Stimulated activated CD4-positive, alpha-beta T cell treated with anti-CD3 and anti-CD28 coated beads, Interleukin-1b, Interleukin-23, amount 100 ng/mL, for 1 hour (primary cell): ENCODE data around the gene CHN2.

Experiments used
- DNase-seq, 2 donors: peaks; one replicate each; pipeline ENCODE4 v3.0.0-alpha.2; 2020; ENCODE audit warnings: low read depth in 2 of 2

CHN2 gene

DNA sequence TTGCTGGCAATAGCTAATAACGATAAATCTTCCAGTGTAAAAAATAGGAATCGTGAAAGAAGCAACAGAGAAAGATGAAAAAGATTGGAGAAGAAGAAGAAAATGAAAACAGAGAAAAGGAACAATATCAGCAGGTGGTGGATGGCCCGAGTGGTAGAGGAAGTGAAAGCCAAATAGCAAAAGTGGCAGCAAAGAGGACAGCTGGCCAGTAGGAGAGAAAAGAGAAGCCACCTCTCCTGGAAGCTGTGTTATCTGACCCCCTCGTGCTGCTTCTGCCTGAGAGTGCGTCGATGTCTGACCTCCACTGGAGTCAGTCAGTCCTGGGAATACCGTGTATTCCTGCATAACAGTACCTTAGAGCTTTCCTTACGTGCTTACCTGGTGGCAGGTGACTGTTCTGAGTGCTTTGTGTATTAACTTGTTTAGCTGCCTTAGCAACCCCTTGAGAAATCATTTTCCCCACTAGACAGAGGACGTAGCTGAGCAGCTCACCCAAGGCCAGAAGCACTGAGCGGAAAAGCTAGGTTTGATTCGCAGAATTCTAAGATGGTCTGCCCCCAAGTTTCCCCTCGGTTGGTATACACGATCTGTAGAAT, 88.3 kb downstream of the CHN2 start:
- no peak for DNase-seq

DNA sequence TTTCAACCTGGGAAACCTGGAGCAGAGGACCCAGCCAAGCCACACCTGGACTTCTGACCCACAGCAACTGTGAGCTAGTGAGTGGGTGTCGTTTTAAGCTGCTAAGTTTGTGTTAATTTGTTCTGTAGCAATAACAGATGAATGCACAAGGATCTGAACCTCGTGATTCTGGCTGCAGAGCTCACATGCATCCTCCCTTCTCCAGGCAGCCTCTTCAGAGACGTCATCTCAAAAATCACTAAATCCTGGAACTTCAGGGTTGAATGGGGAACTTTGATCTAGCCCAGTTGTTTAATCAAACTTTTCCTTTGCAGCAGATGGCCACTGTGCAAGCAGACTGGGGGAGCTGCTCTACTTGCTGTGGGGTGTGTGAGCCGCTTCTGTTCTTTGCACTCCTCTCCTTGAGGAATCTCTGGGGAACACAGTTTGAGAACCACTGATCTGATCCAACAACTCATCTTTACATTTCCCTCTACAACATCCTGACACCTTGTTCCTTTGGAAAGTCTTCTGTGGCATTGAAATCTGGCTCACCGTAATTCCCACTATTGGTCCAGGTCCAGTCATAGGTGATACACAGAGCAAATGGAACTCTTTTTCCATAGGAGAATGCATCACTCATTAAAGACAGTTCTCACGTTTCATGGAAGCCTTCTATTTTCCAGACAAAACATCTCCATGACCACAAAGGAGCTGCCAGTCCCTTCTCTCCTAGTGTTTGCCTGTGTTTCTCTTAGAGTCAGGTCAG, 90.3 kb downstream of the CHN2 start:
- no peak for DNase-seq

DNA sequence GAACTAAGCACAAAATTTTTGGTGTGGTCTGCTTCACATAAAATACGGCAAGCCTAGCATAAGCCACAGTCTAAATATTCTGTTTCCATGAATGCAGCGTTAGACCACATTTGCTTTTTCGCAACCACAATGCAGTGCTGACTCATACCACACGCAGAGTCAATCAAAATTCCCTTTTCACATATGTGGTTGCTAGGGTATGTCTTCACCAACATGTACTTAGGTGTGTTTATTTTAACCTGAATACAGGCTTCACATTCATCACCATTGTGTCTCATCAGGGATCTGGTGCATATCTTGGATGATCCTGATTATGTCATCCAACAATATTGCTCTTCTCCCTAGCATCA, 90.8 kb downstream of the CHN2 start:
- no peak for DNase-seq

DNA sequence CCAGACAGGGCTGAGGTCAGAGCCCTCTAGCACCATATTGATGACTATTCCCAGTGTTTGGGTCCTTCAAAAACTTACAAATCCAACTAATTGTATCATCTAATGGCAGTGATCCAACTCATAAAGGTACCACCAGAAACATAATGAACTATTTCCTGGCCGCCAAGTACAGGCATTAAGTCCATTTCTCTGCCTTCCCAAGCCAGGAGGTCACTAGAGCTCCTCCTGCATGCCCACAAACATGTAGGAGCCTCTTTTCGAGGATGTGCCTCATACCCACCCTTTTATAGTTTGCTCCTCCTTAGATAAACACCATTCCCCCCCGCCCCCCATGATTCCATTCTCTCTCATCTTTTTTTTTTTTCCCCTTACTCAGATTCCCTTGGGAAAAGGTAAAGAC, 91.3 kb downstream of the CHN2 start:
- DNase-seq = no peak

DNA sequence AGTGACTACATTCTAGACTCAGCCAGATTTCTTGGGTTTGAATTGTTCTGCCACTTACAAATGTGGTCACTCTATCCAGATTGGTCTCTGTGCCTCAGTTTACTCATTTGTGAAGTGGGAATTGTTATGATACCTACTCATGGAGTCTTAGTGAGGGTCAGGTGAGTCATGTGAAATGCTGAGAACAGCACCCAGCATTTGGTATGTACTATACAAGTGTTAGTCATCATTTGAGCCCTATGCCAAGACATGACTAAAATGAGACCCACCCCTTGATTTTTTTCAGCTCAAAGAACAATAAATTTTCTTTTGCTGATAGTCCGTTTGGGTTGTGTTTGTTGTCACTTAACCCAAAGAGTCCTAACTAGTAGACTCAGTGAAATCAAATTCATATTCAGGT, 92.8 kb downstream of the CHN2 start:
- no peak for DNase-seq

DNA sequence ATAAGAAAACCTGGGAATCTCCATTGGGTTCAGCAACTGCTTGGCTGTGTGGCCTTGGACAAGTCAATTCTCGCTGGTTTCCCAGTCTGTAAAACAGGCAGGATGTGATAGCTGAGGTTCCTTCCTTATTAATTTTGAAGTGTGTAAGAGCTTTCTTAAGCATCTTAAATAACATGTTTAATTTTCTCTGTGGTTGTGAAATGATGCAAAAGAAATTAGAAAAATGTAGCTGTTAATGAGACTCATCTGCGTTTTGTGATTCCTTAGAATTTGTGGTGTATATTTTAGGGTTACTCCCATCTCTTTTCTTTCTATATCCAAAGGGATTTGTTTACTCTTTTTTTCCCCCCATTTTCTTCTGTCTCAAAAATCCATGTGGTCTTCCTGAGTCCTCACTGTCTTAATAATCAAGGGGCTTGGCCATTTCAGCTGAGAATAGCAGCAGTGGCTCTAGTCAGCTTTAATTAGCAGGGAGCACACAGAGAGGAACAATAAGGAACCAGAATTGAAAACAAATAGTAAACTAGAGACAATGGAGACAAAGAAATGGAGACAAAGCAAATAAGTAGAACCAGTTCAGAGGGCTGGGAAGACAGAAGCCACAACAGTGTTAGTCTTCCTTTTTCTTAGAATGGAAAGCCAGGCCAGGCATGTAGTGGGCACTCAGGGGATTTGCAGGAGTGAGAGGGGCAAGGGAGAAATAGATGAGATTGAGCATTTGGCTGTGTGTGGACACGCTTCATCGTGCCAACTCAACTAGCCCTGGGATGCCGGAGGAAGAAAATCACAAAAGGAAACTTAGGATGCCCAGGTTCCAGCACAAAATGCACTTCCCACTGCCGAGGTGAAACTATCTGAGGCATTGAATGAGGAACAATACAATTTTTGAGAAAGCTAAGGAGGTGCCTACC, 93.9 kb downstream of the CHN2 start:
- no peak for DNase-seq

- no peak for DNase-seq
Measured at GRCh38 chr7:29289156-29290021, 94.8 kb downstream of the CHN2 start.

DNA sequence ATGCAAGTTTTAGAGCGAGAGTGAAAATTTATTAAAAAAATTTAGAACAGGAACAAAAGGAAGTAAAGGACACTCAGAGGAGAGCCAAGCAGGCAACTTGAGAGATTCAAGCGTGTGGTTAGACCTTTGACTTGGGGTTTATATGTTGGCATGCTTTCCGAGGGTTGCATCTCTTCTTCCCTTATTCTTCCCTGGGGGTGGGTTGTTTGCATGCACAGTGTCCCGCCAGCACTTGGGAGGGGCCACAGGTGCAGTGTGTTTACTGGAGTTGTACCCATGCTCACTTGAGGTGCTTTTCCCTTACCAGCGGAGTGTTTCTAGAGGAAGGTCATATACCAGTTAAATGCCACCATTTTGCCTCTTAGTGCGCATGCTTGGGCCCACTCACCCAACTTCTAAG, 96.3 kb downstream of the CHN2 start:
- no peak for DNase-seq

GRCh38 chr7:29291723-29292618, 97.4 kb downstream of the CHN2 start:
- DNase-seq = no peak

GRCh38 chr7:29292886-29293658, 98.5 kb downstream of the CHN2 start:
- DNase-seq = no peak

GRCh38 chr7:29296421-29296820, 101.8 kb downstream of the CHN2 start:
- DNase-seq = no peak

- DNase-seq = no peak
Measured at GRCh38 chr7:29297194-29297890, 102.8 kb downstream of the CHN2 start.

DNA sequence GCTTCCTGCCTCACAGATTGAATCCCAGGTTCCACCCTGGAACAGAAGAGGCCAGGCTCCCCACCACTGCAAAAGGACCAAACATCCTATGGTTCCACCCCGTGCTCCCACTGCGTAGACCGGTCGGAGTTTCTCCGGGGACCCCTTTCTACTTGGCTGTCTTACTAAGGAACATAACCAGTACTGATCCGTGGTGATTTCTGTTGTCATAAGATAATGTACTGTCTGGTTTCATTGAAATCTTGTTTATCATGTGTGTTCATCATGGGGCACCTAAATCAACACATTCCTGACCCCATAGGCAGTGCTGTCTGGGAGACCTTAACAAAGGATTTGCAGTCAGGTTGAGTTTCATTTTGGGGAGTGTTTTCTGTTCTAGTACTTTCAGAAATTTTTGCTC, 104.5 kb downstream of the CHN2 start:
- DNase-seq = no peak

DNA sequence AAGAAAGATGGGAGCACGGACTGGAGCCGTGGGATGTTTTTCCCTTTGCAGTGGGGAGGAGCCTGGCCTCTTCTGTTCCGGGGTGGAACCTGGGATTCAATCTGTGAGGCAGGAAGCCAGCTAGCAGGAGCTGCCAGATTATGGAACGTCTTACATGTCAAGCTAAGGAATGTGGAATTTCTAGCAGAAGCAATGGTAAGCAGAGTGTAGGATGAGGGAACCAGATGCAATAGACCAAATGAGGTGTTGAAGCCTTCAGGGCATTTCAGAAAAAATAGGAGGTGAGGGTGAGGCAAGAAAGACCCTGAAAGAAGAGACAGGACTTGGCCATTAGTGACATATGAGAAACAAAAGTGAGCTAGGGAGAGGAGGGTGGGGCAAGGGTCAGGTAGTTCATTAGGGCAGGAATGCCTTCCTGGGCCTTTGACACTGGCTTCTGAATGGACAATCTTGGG, 105.5 kb downstream of the CHN2 start:
- DNase-seq = no peak

DNA sequence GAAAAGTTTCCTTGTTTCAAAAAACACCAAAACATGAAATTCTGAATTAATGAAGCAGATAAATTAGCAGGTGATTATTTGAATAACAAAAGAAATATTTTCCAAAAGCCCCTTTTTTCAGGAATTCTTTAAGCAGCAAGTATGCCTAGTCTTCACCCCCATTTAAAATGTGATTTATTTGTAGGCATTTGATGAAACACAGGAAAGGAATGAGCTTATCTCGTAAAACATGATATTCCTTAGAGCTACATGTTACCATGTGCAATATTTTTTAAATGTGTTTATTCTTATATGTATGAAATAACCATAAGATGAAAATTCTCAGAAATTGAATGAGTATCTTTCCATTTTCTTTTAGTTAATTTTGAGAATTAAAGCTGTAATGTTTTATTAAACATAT, 106.1 kb downstream of the CHN2 start:
- DNase-seq = no peak

DNA sequence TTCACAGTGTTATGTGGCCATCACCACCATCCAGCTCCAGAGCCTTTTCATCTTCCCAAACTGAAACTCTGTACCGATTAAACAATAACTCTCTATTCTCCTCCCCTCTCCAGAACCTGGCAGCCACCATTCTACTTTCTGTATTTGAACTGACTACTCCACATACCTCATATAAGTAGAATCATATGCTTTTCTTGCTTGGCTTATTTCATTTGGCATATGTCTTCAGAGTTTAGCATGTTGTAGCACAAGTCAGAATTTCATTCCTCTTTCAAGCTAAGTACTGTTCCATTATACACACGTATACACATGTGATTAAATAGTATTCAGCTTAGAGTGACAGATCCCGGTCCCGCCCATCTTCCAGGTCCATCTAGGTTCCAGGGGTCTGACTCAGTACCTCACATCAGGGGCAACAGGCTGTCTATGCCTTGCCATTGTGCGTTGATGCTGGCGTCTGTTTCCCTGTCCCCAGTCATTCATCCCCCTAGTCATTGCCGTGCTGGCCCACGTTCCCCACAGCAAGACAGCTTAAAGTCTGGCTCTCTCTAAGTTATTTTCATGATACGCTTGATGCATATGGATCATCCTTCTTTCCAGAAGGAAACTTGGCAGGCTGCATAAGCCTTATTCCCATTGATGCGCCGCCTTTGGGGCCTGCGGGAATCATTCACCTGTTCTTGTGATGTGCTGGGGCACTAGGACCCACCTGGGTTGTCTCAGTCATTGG, 108.3 kb downstream of the CHN2 start:
- no peak for DNase-seq

DNA sequence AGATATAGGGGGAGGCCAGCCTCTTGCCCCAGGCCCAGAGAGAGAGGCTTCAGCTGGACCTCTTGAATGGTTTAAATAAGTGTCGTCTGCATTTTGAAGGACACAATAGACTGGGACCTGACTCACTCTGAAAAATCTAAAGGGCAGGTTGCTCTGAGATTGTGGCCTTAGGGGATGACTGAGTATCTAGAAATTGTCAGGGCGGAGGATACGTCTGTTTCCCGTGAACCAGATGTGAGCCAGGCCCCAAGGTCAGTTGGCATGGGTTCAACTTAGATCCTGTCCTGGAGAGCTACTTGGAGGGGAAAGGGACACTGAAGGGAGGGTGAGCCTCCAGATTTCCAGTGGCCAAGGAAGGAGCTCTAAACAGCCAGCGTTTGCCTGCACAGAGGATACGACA, 110.2 kb downstream of the CHN2 start:
- no peak for DNase-seq

- DNase-seq = no peak
Measured at GRCh38 chr7:29306319-29306991, 111.9 kb downstream of the CHN2 start.
